ENCODE data around the gene RNF11.
"Not testable (repeated sequence)": the region's sequence is repeated elsewhere in the genome, so short reads cannot be mapped to it uniquely, and the experiment has no call there.

Gene RNF11

DNA sequence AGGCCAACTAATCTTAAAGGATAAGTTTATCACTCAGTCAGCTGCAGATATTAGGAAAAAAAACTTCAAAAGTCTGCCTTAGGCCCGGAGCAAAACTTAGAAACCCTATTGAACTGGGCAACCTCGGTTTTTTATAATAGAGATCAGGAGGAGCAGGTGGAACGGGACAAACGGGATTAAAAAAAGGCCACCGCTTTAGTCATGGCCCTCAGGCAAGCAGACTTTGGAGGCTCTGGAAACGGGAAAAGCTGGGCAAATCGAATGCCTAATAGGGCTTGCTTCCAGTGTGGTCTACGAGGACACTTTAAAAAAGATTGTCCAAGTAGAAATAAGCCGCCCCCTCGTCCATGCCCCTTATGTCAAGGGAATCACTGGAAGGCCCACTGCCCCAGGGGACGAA is 7.6 kb upstream of the RNF11 start:
- not testable (repeated sequence) for DNase-seq

DNA sequence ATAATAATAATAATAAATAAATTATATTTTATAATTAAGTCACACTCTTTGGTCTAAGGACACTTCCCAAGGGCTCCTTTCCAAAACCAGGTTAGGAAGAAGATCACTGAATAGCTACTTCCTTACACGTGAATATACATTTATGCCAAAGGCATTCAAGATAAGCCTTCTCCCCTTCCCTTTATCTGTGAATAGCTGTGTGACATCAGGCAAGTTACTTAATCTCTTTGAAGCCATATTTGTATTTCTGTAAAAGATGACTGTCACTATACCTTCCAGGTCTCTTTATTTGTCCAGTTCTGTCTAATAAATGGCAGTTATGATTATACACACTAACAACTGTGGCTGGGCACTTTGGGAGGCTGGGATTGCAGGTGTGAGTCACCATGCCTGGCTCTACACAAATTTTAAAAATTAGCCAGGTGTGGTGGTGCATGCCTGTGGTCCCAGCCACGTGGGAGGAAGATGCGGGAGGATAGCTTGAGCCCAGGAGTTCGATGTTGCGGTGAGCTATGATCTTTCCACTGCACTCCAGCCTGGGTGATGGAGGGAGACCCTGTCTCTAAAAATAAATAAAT is 5.5 kb upstream of the RNF11 start:
- no peak for DNase-seq

DNA sequence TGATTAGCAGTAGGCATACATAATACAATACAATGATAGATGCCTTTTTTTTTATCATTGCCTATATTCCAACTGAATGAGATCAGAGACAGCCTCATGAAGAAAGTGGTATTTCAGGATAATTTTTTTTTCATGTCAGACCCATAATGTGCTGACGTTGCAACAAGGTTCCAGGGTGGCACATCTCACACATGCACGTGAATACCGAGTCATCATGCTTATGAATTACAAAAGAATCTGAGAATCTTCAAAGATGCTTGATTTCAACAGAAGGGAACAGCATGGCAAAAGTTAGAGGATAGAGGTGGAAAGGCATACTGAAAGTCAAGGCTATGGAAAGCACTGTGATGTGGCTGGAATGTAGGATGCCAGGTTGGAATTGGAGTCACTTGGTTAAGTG is 5.0 kb upstream of the RNF11 start:
- no peak for DNase-seq

DNA sequence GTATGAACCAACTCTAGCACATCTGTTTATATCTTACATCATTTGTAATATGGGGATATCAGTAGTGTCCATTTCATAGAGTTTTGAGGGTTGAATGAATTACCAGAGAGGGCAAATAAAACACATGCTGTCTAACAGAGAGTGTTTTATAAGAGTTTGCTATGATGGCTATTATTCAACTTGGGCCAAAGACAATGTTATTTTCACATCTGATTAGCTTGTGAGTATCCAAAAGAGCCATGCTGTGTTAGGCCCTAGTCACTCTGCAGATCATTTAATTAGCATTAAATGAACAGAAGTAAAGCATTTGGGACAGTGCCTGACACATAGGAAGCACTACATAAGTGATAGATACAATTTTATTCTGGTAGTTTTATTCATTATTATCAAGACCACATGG is 4.2 kb upstream of the RNF11 start:
- DNase-seq = no peak

DNA sequence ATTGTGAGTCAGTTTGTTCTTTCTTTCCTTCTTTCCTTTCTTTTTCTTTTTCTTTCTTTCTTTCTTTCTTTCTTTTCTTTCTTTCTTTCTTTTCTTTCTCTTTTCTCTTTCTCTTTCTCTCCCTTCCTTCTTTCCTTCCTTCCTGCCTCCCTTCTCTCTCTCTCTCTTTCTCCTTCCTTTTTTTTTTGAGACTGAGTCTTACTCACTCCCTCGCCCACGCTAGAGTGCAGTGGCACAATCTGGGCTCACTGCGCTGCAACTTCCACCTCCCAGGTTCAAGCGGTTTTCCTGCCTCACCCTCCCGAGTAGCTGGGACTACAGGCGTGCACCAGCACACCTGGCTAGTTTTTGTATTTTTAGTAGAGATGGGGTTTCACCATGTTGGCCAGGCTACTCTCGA is 1.8 kb upstream of the RNF11 start:
- DNase-seq = not testable (repeated sequence)

DNA sequence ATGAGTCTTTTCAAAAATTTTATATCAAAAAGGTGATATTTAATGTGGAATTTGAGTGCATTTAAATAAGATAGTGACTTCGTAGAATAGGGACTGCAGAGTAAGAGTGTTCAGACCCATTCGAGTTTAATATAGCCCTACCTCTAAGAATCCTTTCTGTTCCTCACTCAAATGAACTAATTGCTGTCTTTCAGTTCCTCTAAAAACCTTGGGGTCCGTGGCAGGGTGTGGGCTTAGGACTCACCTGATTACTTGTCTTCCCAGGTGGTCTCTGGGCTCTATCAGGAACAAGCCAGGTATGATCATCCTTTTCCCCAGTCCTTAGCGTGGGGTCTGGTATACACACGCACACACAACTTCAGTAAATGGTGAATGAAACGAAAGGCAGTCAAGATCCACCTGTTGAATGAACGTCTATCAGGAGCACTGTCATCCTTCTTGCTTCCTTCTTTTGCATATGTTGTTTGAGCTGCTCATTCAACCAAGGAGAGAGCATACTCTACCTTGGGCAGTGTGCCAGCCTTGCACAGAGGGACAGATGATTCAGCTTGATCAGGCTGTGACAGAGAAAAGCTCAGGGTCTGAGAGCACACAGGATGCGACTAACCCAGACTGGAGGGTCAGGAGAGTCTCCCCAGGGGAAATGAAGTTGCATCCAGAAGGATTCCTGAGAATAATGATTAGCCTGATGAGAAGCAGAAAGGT is 1.2 kb upstream of the RNF11 start:
- DNase-seq = peak; percentile 71

DNA sequence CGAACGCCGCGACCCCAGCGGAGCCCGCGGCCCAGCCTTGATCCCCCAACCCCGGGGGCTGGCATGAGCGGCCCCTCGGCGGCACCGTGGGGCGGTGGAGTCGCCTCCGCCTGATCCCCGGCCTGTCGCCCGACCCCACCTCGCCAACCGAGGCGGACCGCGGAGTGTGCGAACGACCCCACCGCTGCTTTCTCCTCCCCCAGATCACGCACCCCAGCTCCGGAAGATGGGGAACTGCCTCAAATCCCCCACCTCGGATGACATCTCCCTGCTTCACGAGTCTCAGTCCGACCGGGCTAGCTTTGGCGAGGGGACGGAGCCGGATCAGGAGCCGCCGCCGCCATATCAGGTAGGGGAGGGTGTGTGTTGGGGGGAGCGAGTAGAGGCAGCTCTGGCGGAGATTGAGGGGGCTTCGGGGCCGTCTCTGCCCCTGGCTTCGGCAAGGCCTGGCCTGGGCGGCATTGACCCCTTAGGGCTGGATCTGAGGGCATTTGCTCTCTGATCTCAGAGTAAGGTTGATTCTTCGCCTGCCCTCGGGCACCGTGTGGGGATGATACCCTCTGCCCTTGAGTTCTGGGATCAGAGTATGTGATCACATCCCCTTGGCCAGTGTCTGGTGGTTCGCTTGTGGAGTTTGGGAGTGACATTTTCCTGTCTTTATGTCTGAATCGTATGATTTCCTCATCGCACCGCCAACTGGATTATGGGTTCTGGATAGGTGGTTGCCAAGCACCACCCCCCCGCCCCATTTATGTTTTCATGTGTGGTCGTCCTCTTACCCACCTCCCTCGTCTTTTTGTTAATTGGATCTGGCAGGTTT is 668 bp downstream of the RNF11 start:
- peak; percentile 18 for DNase-seq

DNA sequence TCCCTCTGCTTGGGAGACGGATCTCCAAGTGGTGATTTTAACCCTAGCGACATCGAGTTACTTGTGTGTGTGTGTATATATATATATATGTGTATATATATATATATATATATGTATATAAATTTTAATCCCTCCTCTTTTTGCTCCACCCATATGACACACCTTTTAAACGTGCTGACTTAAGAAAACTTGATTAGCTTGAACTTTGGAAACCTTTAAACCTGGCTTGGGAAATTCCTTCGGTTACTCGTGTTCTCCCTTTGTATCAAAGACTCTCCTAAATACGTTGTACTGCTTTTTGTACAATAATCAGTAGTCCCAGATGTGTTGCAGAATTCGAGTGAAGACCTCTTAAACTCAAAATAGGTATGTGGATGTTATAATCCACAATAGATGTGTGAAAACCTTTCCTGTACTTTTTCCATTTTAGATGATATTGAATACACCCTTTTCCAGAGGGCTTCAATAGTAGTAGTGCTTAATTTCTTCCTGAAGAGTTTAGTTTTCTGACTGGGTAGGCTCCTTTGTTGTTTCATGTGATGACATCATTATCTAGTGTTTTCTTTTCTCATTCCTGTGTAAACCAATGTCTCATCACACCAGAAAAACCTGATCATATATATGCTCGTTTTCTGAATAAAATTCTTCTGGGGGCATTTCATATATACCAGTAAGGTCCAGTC is 1.4 kb downstream of the RNF11 start:
- no peak for DNase-seq

DNA sequence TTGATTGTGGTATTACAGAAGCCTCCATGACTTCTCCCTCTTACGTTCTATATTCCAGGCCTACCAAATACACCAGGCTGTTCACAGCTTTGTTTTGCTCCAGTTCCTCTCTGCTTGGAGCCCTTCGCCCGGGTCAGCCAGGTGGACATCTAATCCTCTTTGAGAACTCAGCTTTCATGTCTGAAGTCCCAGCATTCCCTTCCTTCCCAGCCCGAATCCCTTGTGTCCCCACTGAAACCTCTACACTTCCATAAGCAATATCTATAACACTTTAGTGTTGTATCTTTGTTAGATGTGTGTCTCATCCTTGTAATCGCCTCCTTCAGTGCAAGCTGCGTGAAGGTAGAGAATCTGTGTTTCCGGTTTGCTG is 1.9 kb downstream of the RNF11 start:
- no peak for DNase-seq

DNA sequence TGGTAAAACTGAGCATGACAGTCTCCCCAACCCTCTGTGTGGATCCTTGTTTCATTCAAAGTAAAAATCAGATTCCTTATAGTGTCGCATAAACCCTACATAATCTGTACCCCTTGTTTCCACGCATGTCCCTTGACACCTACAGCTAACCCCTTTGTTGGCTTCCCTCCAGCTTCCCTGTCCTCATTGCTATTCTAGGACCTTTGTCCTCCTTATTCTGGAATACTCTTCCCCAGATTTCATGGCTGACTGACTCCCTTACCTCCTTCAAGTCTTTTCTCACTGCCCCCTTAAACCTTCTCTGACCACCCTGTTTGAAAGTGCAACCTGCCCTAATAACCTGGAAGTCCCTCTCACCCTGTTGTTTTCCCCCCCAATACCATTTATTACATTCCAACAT is 4.0 kb downstream of the RNF11 start:
- no peak for DNase-seq

DNA sequence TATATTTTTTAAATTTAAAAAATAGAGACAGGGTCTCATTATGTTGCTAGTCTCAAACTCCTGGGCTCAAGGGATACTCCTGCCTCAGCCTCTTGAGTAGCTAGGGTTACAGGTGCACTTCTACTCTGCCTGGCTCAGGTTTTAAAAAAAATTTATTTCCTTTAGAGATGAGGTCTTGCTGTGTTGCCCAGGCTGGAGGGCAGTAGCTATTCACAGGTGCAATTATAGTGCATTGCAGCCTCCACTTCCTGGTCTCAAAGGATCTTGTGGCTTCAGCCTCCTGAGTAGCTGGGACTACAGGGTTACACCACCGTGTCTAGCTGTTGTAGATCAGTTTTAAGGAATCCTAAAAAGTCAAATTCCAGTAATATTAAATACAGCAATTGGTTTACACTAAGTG is 5.0 kb downstream of the RNF11 start:
- no peak for DNase-seq

DNA sequence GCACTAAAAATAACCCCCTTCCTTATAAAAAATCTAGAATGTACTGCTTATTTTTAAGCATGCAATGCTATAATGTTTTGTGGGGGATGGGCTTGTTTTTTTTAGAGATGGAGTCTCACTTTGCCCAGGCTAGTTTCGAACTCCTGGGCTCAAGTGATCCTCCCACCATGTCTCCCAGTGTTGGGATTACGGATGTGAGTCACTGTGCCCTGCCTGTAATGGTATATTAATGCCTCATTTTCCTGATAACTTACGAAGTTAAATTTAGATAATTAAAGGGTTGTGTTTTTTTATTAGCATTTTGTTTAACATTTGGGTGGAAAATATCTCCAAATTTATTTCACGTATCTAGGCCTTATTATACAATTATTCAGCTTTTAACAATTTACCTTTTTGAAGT is 6.5 kb downstream of the RNF11 start:
- DNase-seq = no peak

DNA sequence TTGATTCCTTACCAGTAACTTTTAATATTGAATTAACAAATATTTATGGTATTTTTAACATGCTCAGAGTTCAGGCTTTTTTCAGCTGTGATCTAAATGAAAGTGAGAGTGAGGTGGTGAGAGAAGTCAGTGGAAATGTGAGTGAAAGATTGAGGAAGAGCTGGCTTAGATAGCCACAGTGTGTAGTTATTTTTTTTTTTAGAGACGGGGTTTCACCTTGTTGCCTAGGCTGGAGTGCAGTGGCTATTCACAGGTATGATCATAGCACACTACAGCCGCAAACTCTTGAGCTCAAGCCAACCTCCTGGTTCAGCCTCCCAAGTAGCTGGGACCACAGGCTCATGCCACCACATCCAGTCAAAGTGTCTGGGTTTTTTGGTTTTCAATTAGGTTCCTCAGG is 10.9 kb downstream of the RNF11 start:
- DNase-seq = no peak

DNA sequence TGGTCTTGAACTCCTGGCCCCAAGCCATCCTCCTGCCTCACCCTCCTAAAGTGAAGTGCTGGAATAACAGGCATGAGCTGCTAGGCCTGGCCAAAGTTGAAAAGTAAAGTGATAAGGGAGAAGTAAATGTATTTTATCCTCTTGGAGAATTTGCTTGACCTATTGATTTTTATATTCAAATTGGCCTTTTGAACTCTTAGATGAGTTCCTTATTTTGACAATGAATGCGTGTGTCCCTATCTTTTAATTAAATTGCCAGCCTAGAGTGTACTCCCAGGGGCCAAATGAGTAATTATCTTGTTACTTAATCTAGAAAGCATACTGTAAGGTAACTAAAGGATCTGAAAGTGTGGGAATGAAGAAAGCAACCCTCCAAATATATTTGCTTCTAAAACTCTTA is 11.4 kb downstream of the RNF11 start:
- DNase-seq = no peak

DNA sequence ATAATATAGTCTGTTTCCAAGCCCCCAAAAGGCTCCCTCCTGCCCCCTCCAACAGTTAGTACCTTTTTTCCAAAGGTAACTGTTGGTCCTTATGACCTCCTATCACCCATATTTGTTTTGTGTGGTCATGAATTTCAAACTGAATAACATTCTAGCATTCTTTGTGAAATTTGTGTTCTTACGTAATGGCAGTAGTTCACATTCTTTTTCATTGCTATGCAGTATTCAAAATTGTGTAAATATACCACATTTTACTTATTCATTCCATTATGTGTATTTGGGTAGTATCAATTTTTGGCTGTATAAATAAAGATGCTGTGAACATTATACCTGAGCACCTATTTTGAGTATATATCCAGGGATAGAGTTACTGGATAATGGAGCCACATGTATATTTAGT is 13.4 kb downstream of the RNF11 start:
- no peak for DNase-seq

DNA sequence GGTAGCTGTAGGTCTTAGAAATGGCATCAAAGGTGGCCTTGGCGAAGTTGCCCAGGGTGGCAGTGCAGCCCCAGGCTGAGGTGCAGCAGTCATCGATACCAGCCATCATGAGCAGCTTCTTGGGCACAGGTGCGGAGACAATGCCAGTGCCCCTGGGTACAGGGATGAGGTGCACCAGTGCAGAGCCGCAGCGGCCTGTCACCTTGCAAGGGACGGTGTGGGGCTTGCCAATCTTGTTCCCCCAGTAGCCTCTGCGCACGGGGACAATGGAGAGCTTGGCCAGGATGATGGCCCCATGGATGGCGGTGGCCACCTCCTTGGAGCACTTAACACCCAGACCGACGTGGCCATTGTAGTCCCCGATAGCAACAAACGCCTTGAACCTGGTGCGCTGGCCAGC is 14.7 kb downstream of the RNF11 start:
- DNase-seq = not testable (repeated sequence)

DNA sequence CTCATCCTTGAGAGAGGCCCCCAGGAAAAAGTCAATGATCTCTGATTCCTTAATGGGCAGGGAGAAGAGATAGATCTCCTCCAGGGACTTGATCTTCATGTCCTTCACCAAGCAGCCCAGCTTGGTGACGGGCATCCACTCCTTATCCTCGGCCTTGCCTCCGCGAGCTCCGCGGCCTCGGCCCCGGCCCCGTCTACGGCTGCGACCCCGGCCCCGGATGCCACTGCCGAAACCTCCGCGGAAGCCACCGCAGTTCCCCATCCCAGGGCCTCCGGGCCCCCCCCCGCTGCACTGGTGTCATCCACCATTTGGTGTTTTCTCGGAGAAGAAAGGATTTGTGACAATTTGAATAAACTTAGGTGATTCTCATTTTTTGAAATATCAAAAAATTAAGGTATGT is 15.1 kb downstream of the RNF11 start:
- not testable (repeated sequence) for DNase-seq

DNA sequence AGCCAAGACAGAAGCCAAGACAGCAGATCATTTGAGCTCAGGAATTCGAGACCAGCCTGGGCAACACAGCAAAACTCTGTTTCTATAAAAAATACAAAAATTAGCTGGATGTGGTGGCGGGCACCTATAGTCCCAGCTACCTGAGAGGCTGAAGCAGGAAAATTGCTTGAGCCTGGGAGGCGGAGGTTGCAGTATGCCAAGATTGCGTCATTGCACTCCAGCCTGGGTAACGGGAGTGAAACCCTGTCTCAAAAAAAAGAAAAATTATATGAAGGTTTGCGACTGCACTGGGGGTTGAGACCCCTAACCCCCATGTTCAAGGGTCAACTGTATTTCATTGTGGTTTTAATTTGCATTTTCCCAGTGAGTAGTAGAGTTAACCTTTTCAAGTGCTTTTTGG is 16.3 kb downstream of the RNF11 start:
- no peak for DNase-seq

DNA sequence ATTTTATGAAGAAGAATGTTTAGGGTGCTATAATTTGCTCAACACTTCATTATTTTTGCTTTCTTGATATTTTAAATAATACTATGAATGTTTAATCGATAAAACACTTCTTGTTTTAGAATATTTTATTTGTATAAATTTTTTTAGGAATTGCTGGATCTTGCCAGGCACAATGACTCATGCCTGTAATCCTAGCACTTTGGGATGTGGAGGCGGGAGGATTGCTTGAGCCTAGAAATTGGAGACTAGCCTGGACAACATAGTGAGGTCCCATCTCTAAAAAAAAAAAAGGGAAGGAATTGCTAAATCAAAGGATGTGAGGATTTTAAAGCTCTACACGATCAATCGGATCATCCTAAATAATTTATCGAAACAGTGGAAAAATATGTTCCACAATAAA is 17.6 kb downstream of the RNF11 start:
- no peak for DNase-seq

DNA sequence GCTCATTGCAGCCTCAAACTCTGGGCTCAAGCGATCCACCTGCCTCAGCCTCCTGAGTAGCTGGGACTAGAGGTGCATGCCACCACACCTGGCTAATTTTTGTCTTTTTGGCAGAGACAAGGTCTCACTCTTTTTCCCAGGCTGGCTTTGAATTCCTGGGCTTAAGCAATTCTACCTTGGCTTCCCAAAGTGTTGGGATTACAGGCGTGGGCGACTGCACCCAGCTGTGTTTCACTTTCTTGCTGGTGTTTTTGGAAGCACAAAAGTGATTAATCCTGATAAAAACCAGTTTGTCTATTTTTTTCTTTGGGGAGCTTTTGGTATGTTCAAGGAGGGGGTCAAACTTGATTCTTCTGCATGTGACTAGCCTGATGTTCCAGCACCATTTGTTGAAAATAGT is 19.3 kb downstream of the RNF11 start:
- DNase-seq = no peak

DNA sequence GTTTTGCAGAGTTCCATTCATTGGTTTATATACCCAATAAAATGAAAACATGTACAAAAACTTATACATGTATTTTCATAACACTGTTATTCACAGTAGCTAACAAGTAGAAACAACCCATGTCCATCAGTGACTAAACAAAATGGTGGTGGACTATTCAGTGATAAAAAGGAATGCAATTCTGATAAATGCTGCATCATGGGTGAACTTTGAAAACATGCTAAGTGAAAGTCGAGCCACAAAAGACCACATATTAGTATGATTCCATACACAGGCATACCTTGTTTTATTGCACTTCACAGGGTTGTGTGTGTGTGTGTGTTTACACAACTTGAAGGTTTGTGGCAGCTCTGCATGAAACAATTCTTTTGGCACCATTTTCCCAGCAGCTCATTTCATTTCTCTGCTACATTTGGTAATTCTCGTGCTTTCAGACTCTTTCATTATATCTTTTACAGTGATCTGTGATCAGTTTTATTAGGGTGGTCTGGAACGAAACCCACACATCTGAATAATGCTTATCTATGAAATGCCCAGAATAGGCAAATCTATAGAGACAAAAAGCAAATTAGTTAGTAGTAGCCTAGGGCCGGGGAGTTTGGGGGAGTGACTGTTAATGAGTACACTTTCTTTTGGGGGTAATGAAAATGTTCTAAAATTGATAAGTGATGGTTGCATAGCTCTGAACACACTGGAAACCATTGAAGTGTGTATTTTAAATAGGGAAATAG is 27.2 kb downstream of the RNF11 start:
- no peak for DNase-seq

DNA sequence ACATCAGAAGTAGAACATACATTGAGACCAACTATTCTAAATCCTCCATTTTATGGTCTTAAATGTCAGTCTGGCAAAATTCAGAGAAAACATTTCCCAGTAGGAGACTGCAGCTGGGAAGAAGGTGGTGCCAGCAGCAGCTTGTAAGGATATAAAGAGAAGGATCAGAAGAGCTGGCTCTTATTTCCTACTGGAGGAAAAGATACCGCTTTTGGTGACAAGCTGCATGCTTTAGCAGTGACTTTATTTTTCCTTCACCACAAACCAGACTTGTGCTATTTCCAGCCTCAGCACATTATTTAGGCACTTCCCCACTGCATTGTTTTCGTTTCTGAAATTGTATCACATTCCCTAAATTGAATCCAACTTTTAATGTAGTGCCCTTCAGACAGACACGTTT is 28.4 kb downstream of the RNF11 start:
- peak; percentile 20 for DNase-seq

DNA sequence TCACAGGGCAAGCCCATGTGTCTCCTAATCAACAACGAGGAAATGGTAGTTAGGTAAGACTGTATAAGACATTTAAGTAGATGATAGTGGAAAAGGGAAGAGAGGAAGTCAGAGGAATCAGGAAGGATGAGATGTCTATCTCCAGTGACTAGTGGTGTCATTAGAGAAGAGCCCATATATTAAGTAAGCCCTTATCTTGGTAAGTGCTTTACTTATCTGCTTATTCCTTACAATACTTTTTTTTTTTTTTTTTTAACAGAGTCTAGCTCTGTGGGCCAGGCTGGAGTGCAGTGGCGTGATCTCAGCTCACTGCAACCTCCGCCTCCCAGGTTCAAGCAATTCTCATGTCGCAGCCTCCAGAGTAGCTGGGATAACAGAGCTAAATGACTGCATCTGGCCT is 29.5 kb downstream of the RNF11 start:
- no peak for DNase-seq

All from NCI-H446 treated with DMSO at 0.1 percent for 48 hours (cell line).